HL-60 (cell line): ENCODE data around the gene VPS13D.

Experiments
- DNase-seq, 2 experiments: peaks; one replicate each; pipeline ENCODE4 v3.0.0-alpha.2; 2010 to 2020; ENCODE audit warnings: low read depth in 1 of 2, low spot score in 1 of 2
- H3K27ac ChIP-seq: fragments of 250-450 bp; sonication (Bioruptor Pico); replicated peaks from 2 replicates; pipeline ENCODE4 v1.5.1; 2020; ENCODE audit warnings: mild to moderate bottlenecking, moderate library complexity
- H3K27me3 ChIP-seq: fragments of 250-450 bp; sonication (Bioruptor Pico); 2 replicates; pipeline ENCODE4 v1.5.1; 2021; ENCODE audit warnings: mild to moderate bottlenecking, moderate library complexity; ENCODE audit not compliant: insufficient read depth, poor library complexity, severe bottlenecking
- H3K4me3 ChIP-seq: replicated peaks from 2 replicates; pipeline ENCODE4 v1.5.1; 2011; ENCODE audit warnings: mild to moderate bottlenecking, control low read depth, low read length; ENCODE audit not compliant: insufficient read depth
- CTCF ChIP-seq: IDR thresholded peaks from one replicate; pipeline ENCODE4 v1.5.1; 2011; ENCODE audit warnings: low read length, control low read depth, inconsistent platforms; ENCODE audit not compliant: insufficient read depth
- GABPA ChIP-seq: IDR thresholded peaks from 2 replicates; pipeline ENCODE4 v1.6.1; 2012; ENCODE audit warnings: low read depth
- POLR2AphosphoS5 ChIP-seq: IDR thresholded peaks from 2 replicates; pipeline ENCODE4 v1.6.1; 2012; ENCODE audit warnings: low read depth
- REST ChIP-seq: IDR thresholded peaks from 2 replicates; pipeline ENCODE4 v1.6.1; 2012; ENCODE audit warnings: low read depth; ENCODE audit not compliant: insufficient replicate concordance
- SPI1 ChIP-seq: IDR thresholded peaks from 2 replicates; pipeline ENCODE4 v1.6.1; 2012; ENCODE audit warnings: low read depth, mild to moderate bottlenecking, borderline replicate concordance

Gene VPS13D

GRCh38 chr1:12435639-12436344 is 206.0 kb downstream of the VPS13D start:
- no peak overlapping the region for H3K27ac ChIP-seq
- DNase-seq, result no peak
- H3K4me3 ChIP-seq, result no peak overlapping the region
- H3K27me3 ChIP-seq, result no peaks in the 10 kb centered on the region
- TF ChIP-seq GABPA (no peak), SPI1 (no peak), CTCF (no peak), POLR2AphosphoS5 (no peak), REST (no peak)

GRCh38 chr1:12436345-12436658 is 206.5 kb downstream of the VPS13D start:
- Histone ChIP-seq H3K4me3 (no peak overlapping the region), H3K27me3 (no peaks in the 10 kb centered on the region), H3K27ac (no peak overlapping the region)
- TF ChIP-seq CTCF, result no peak
- TF ChIP-seq GABPA, result no peak
- no peak for TF ChIP-seq SPI1
- no peak for TF ChIP-seq REST
- no peak for TF ChIP-seq POLR2AphosphoS5
- no peak for DNase-seq

GRCh38 chr1:12436817-12437599 is 207.2 kb downstream of the VPS13D start:
- no peak overlapping the region for H3K4me3 ChIP-seq
- DNase-seq, result no peak
- no peaks in the 10 kb centered on the region for H3K27me3 ChIP-seq
- no peak overlapping the region for H3K27ac ChIP-seq
- no peak for TF ChIP-seq CTCF
- TF ChIP-seq GABPA, result no peak
- TF ChIP-seq SPI1, result no peak

GRCh38 chr1:12437629-12438028 is 207.8 kb downstream of the VPS13D start:
- no peak for TF ChIP-seq REST
- H3K27me3 ChIP-seq, result no peaks in the 10 kb centered on the region
- no peak overlapping the region for H3K4me3 ChIP-seq
- no peak for DNase-seq
- no peak overlapping the region for H3K27ac ChIP-seq
